K562 (cell line): ENCODE measurements around the gene FBXO27. TPM values are rescaled to one million over a fixed set of nuclear protein-coding genes. Genes with fewer than 3 reads are reported as not detected.

Source experiments
- CTBP1 ChIP-seq: fragments of 450-650 bp; IDR thresholded peaks from 2 replicates; pipeline ENCODE4 v1.6.1; 2016; ENCODE audit warnings: borderline replicate concordance
- HDAC1 ChIP-seq, 2 experiments: fragments of 450-650 bp; IDR thresholded peaks; 2 replicates each; pipeline ENCODE4 v1.6.1; 2016 to 2017; ENCODE audit warnings: inconsistent platforms in 1 of 2, mild to moderate bottlenecking in 1 of 2, moderate library complexity in 1 of 2
- MTA3 ChIP-seq: fragments of 450-650 bp; formaldehyde crosslinking; IDR thresholded peaks from 2 replicates; pipeline ENCODE4 v1.6.1; 2017; ENCODE audit warnings: mild to moderate bottlenecking, borderline replicate concordance
- NFIC ChIP-seq: fragments of 450-650 bp; IDR thresholded peaks from 2 replicates; pipeline ENCODE4 v1.6.1; 2017; ENCODE audit warnings: mild to moderate bottlenecking, inconsistent platforms
- SP2 ChIP-seq: IDR thresholded peaks from 2 replicates; pipeline ENCODE4 v1.6.1; 2011; ENCODE audit warnings: mild to moderate bottlenecking, low read depth, low read length, moderate library complexity; ENCODE audit not compliant: poor library complexity, severe bottlenecking; ENCODE audit errors: extremely low read depth
- TBL1XR1 ChIP-seq, 2 experiments: IDR thresholded peaks; 2 replicates each; pipeline ENCODE4 v1.6.1; 2012; ENCODE audit warnings: improper control_type of control experiment in 2 of 2, low read length in 2 of 2, mild to moderate bottlenecking in 1 of 2
- TCF7 ChIP-seq: sonication (generic); IDR thresholded peaks from 2 replicates; pipeline ENCODE4 v1.6.1; 2016; ENCODE audit warnings: antibody characterized with exemption, borderline replicate concordance
- ZC3H4 ChIP-seq: sonication (generic); formaldehyde crosslinking; IDR thresholded peaks from 2 replicates; pipeline ENCODE4 v1.9.0; 2021; ENCODE audit warnings: missing genetic modification reagents, borderline replicate concordance
- ZFP36 ChIP-seq: fragments of 150-350 bp; IDR thresholded peaks from 2 replicates; pipeline ENCODE4 v1.6.1; 2018; ENCODE audit warnings: low read length, low read depth; ENCODE audit not compliant: partially characterized antibody
- ZNF143 ChIP-seq: sonication (generic); formaldehyde crosslinking; IDR thresholded peaks from 2 replicates; pipeline ENCODE4 v1.9.0; 2022; ENCODE audit warnings: mild to moderate bottlenecking, missing genetic modification reagents
- ZNF431 ChIP-seq: sonication (generic); formaldehyde crosslinking; IDR thresholded peaks from 2 replicates; pipeline ENCODE4 v1.8.0; 2022; ENCODE audit warnings: mild to moderate bottlenecking, missing genetic modification reagents
- polyA plus RNA-seq, 8 experiments: library from polyadenylated mRNA; depleted of rRNA in 4 of 8; stranded (reverse) in 5 of 8; unstranded in 3 of 8; fragments of >200 nt; fragmentation: Nextera tagmentation in 2 of 8; fragmentation: Illumina TruSeq in 1 of 8; extraction: Ambion mirVana in 2 of 8; extraction: Trizol in 1 of 8; gene quantifications; 2 replicates each; pipeline versions ENCODE4 v1.2.1 to v1.2.3, GENCODE V29; 2011 to 2014; ENCODE audit warnings: inconsistent platforms in 1 of 8, missing spikeins in 1 of 8
- total RNA-seq, 7 experiments: library from RNA; depleted of rRNA in 6 of 7; stranded (reverse); fragments of >200 nt in 6 of 7; fragmentation: Illumina TruSeq in 2 of 7; extraction: Trizol in 2 of 7; gene quantifications; 2 replicates each; pipeline versions ENCODE4 v1.2.1 to v1.2.3, GENCODE V29; 2011 to 2021; ENCODE audit warnings: low replicate concordance in 1 of 7
- TF ChIP-seq, protein P1 (sequence below): fragments of 450-650 bp; IDR thresholded peaks from 2 replicates; pipeline ENCODE4 v1.6.1; 2017; ENCODE audit warnings: antibody characterized with exemption, mild to moderate bottlenecking
- TF ChIP-seq, protein P2 (sequence below), 2 experiments: IDR thresholded peaks; 2 replicates each; pipeline ENCODE4 v1.6.1; 2011; ENCODE audit warnings: borderline replicate concordance in 1 of 2, control low read depth in 1 of 2, low read depth in 1 of 2, low read length in 1 of 2, mild to moderate bottlenecking in 1 of 2, mixed read lengths in 1 of 2, moderate library complexity in 1 of 2; ENCODE audit not compliant: insufficient read depth in 1 of 2, insufficient read length in 1 of 2, poor library complexity in 1 of 2, severe bottlenecking in 1 of 2; ENCODE audit errors: extremely low read depth in 1 of 2
- TF ChIP-seq, protein P3 (sequence below): IDR thresholded peaks from 3 replicates; pipeline ENCODE4 v1.6.1; 2011; ENCODE audit warnings: borderline replicate concordance, mild to moderate bottlenecking, moderate library complexity; ENCODE audit not compliant: insufficient read length; ENCODE audit errors: extremely low read depth
- TF ChIP-seq, protein P4 (sequence below): sonication (generic); formaldehyde crosslinking; IDR thresholded peaks from 2 replicates; pipeline ENCODE4 v1.9.0; 2022; ENCODE audit warnings: mild to moderate bottlenecking, missing genetic modification reagents
- TF ChIP-seq, protein P5 (sequence below): fragments of 250-450 bp; sonication (Bioruptor Pico); IDR thresholded peaks from 2 replicates; pipeline ENCODE4 v1.8.0; 2021; ENCODE audit warnings: borderline replicate concordance, mild to moderate bottlenecking, moderate library complexity; ENCODE audit not compliant: poor library complexity, severe bottlenecking

The FBXO27 gene
- total and polyA plus RNA-seq, 9 of the 15 experiments (the other 6 are each of a cell fraction or from before 2014, with no cell fraction given), result 1.8 to 11.0 (median 6.3) TPM

DNA sequence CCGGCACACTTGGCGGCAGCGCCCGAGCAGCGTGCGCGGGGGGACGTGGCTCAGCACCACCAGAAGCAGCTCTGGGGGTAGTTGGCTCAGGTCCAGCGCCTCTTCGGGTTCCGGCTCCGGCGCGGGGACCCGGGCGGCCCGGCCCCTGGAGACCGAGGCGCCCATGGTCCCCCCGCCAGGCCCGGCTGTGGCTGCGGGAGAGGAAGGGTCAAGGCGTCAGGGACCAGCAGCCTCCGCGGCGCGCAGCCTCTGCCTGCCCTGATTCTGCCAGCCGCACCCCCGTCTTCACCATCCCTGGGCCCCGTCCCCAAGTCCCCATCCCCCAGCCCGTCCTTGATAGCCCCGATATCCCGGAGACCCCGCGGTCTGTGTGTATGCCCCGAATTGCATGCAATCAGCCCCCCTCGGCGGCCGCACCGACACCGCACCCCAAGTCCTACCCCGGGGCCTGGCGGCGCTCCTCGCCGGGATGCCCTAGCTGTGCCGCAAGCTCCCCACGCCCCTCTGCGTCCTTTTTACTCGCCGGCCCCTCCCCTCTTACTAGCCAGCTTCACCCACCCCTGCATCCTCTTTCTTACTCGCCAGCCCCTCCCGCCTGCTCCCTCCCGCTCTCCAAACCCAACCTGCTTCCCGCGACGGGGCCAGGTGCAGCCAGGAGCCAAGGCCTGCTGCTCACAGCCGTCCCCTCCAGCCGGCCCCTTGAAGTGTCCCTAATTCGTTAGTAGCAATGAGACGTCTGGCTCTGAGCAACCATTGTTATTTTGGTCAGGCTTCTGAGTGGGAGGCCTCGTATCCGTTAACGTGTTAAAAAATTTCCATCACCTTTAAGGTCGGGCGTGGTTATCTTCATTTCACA lies at the start of gene FBXO27 (continued):
- TF ChIP-seq, protein P1, sequence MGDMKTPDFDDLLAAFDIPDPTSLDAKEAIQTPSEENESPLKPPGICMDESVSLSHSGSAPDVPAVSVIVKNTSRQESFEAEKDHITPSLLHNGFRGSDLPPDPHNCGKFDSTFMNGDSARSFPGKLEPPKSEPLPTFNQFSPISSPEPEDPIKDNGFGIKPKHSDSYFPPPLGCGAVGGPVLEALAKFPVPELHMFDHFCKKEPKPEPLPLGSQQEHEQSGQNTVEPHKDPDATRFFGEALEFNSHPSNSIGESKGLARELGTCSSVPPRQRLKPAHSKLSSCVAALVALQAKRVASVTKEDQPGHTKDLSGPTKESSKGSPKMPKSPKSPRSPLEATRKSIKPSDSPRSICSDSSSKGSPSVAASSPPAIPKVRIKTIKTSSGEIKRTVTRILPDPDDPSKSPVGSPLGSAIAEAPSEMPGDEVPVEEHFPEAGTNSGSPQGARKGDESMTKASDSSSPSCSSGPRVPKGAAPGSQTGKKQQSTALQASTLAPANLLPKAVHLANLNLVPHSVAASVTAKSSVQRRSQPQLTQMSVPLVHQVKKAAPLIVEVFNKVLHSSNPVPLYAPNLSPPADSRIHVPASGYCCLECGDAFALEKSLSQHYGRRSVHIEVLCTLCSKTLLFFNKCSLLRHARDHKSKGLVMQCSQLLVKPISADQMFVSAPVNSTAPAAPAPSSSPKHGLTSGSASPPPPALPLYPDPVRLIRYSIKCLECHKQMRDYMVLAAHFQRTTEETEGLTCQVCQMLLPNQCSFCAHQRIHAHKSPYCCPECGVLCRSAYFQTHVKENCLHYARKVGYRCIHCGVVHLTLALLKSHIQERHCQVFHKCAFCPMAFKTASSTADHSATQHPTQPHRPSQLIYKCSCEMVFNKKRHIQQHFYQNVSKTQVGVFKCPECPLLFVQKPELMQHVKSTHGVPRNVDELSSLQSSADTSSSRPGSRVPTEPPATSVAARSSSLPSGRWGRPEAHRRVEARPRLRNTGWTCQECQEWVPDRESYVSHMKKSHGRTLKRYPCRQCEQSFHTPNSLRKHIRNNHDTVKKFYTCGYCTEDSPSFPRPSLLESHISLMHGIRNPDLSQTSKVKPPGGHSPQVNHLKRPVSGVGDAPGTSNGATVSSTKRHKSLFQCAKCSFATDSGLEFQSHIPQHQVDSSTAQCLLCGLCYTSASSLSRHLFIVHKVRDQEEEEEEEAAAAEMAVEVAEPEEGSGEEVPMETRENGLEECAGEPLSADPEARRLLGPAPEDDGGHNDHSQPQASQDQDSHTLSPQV, result 0 out of 2 replicates have a peak, but pooled peaks have one; percentile 24
- TF ChIP-seq, protein P2, sequence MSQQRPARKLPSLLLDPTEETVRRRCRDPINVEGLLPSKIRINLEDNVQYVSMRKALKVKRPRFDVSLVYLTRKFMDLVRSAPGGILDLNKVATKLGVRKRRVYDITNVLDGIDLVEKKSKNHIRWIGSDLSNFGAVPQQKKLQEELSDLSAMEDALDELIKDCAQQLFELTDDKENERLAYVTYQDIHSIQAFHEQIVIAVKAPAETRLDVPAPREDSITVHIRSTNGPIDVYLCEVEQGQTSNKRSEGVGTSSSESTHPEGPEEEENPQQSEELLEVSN (IDR thresholded peaks at IDR 0.05; ENCODE audit: borderline replicate concordance in 1 of 2, extremely low read depth in 1 of 2, insufficient read depth in 1 of 2, insufficient read length in 1 of 2, low read depth in 1 of 2, low read length in 1 of 2, poor library complexity in 1 of 2, severe bottlenecking in 1 of 2), result peak in 1 of 2 experiments; percentile 90
- TF ChIP-seq CTBP1 (0 out of 2 replicates have a peak, but pooled peaks have one; percentile 22), TBL1XR1 (IDR thresholded peaks at IDR 0.05; ENCODE audit: low read length in 2 of 2) (no peak), ZC3H4 (CRISPR knock-in tag) (0 out of 2 replicates have a peak, but pooled peaks have one; percentile 12), NFIC (peak; percentile 85), ZNF431 (CRISPR knock-in tag) (0 out of 2 replicates have a peak, but pooled peaks have one; percentile 42), MTA3 (no peak; the same call in 1 of the 2 replicates), TCF7 (no peak), ZFP36 (no peak), SP2 (no peak), ZNF143 (CRISPR knock-in tag) (0 out of 2 replicates have a peak, but pooled peaks have one; percentile 53), HDAC1 (IDR thresholded peaks at IDR 0.05) (no peak)
- TF ChIP-seq, protein P3, sequence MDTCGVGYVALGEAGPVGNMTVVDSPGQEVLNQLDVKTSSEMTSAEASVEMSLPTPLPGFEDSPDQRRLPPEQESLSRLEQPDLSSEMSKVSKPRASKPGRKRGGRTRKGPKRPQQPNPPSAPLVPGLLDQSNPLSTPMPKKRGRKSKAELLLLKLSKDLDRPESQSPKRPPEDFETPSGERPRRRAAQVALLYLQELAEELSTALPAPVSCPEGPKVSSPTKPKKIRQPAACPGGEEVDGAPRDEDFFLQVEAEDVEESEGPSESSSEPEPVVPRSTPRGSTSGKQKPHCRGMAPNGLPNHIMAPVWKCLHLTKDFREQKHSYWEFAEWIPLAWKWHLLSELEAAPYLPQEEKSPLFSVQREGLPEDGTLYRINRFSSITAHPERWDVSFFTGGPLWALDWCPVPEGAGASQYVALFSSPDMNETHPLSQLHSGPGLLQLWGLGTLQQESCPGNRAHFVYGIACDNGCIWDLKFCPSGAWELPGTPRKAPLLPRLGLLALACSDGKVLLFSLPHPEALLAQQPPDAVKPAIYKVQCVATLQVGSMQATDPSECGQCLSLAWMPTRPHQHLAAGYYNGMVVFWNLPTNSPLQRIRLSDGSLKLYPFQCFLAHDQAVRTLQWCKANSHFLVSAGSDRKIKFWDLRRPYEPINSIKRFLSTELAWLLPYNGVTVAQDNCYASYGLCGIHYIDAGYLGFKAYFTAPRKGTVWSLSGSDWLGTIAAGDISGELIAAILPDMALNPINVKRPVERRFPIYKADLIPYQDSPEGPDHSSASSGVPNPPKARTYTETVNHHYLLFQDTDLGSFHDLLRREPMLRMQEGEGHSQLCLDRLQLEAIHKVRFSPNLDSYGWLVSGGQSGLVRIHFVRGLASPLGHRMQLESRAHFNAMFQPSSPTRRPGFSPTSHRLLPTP, result no peak
- TF ChIP-seq, protein P4, sequence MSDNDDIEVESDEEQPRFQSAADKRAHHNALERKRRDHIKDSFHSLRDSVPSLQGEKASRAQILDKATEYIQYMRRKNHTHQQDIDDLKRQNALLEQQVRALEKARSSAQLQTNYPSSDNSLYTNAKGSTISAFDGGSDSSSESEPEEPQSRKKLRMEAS (CRISPR knock-in tag), result peak; percentile 28; the same call in 1 of the 2 replicates
- TF ChIP-seq, protein P5, sequence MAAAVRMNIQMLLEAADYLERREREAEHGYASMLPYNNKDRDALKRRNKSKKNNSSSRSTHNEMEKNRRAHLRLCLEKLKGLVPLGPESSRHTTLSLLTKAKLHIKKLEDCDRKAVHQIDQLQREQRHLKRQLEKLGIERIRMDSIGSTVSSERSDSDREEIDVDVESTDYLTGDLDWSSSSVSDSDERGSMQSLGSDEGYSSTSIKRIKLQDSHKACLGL (CRISPR knock-in tag), result no peak
